GM18873 (cell line): ENCODE measurements around the gene ZNF747.
"Not testable (repeated sequence)": the region's sequence is repeated elsewhere in the genome, so short reads cannot be mapped to it uniquely, and the experiment has no call there.

Experiments
- ATAC-seq: cut with Tn5 transposase; IDR thresholded peaks from one replicate; pipeline ENCODE4 v1.9.1; 2021; ENCODE audit warnings: mild to moderate bottlenecking, moderate library complexity, moderate number of reproducible peaks; ENCODE audit not compliant: unreplicated experiment, low FRiP score

Gene ZNF747

DNA sequence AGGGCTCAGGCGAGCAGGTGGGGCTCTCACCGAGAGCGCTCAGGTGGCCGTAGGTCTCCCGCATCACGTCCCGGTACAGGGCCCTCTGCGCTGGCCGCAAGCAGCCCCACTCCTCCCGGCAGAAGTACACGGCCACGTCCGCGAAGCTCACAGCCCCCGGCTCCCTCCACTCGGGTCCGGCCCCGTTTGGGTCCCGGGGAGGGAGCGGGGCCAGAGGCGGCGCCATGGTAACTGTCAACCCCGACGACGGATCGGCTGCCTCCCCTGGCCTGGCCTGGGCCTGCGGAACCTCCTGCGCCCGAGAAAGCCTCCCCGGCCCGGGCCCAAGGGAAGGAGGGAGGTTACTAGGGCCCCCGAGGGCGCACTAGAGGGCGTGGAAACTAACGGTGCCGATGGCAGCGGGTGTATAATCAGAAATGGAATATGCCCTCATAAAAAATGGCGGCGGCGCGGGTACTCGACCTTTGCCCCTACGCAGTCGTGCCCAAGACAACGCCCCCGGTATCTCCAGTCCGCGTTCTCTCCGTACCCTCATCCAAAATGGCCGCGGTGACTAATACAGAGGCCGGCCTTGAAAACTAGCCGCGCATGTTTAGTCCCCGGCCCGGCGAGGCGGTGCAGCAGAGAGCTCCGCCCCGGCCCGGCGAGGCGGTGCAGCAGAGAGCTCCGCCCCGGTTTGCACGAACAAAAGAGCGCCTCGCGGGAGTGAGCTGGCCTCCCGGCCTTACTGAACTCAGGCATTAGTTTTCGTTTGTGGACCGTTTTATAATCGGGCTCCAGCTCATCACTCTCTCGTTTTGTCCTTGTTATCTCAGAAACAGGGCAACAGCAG, 23.5 kb upstream of the ZNF747 start, which contains the start of gene ZNF764:
Gene ZNF764 (minus strand): TSS at position 418 of the 832 bp plus-strand sequence. CDS start 192 bp downstream, at position 226.
- peak; percentile 70 for ATAC-seq

DNA sequence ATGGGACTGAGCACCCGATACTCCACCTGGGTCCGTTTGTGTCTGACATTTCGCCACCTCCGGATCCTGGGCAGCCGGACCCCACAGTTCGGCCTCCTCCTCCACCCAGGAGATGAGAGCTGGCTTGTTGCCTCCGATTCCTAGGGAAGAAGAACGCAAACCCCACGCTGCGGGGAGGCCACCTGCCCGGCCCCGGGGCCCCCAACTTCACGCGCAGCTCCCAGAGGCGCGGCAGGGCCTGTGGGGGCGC, 23.0 kb upstream of the ZNF747 start:
- peak; percentile 12 for ATAC-seq

DNA sequence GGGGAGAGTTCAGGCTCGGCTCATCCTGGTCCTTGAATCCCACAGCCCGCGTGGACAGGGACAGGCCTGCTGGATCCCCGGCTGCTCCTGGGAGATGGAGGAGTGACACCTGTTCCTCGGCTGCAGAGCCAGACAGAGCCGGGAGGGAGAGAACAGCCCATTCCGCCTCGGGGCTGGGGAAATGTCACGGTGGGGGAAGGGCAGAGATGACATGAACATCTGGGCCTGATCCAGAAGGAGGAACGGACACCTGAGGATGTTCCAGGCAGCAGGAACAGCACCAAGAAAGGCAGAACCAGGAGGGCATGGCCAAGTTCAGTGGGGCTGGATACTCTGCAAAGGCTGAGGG, 21.4 kb upstream of the ZNF747 start:
- no peak for ATAC-seq

DNA sequence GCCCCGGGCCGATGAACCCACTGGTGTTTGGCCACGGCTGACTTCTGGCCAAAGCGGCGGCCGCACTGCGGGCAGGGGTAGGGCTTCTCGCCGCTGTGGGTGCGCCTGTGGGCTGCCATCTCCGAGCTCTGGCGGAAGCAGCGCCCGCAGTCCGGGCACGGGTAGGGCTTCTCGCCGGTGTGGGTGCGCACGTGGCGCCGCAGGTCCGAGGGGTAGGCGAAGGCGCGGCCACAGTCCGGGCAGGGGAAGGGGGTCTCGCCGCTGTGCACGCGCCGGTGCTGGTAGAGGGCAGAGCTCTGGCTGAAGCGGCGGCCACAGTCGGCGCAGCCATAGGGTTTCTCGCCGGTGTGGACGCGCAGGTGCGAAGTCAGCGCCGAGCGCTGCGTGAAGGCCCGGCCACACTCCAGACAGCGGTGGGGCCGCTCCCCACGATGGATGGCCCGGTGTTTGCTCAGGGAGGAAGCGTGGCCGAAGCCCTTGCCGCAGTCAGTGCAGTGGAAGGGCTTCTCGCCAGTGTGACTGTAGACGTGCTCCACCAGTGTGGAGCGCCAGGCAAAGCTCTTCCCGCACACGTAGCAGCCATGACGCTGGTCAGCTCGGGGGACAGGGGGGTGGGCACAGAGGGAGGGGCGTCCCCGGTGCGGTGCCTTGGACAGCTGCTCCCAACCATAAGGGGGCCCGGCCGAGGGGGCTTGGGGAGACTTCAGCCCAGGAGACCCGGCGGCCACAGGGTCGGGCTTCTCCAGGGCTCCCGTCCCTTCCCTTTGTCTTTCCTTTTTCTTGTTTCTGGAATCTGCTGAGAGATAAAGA, 20.9 kb upstream of the ZNF747 start:
- ATAC-seq, result no peak

DNA sequence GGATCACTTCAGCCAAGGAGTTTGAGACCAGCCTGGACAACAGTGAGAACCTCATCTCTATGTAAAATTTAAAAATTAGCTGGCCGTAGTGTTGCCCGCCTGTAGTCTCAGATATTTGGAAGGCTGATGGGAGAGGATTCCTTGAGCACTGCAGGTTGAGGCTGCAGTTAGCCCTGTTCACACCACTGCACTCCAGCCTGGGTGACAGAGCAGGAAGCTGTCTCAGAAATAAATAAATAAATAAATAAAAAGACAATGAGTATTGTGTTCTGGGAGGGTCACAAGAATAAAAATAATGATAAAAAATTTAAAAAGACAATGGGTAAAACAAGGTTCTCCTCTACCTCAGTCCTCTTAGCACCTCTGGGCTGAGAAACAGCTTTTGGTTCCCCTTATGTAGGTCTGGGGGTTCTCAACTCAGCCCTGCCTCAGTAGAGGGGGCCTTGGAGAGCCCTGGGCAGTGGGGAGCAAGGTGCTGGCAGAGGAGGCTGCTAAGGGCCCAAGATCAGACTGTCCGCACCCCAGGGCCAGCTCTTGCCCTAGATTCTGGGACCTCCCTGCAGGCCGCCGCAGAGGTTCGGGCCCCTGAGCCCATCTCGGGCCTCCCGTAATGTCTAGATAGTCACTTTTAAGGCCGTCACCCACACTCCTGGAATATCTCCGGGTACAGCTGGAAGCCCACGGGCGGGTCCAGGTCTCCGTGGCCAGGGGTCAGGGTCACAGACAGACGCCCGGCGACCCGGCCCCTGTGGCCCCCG, 20.1 kb upstream of the ZNF747 start:
- ATAC-seq, result no peak

DNA sequence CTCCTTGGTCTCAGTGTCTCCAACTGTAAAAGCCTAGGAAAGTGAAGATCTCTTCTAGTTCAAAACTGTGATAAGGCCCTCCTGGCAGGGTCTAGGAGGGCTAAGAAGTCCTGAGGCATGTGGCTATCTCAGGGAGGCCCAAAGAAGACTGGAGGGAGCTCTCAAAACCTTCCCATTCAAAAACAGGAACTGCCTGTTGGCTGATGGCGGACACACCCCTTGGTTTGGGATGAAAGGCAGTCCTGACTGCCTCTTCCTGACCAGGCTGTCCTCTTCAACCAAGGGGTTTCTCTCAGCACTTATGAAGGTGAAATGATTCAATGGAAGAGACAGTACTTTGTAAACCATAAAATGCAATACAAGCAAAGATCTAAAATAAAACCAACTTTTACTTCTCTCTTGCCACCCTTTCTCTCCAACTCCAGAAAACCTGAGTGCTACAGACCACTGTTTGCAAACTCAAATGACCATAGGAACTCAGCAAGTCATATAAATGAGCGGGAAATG, 18.8 kb upstream of the ZNF747 start:
- ATAC-seq, result no peak

DNA sequence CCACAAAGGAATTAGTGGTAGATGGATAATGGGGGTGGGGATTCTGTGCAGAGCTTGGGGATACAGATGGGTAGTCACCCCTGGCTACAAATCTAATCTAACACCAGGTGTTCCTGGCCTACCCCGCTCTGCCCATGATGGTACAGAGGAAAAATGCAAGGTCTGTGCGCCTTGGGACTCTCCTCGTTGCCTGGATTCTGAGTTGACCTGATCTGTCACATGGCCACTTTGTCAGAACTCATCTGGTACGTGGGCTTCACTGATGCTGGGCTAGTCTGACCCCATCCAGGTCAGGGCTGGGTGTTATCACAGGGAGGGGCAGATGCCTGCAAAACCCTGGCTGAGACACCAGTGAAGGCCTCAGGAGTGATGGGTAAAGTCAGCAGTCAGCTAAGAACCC, 18.3 kb upstream of the ZNF747 start:
- ATAC-seq, result no peak

DNA sequence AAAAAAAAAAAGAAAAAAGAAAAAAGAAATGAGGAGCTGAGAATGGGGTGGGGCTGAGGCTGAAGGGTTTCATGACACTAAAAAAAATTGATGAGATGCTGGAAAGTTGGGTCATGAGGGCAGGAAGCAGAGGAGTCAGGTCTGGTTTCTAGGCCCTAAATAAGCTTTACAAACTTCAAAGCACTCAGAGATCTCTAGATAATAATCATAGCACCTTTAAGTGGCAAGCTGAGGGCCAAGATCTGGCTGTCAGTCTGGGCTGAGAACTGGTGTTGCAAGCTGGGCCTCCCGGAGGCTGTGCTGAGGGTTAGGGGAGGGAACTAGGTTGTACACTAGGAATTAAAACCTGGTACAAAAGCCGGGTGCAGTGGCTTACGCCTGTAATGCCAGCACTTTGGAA, 17.1 kb upstream of the ZNF747 start:
- no peak for ATAC-seq

DNA sequence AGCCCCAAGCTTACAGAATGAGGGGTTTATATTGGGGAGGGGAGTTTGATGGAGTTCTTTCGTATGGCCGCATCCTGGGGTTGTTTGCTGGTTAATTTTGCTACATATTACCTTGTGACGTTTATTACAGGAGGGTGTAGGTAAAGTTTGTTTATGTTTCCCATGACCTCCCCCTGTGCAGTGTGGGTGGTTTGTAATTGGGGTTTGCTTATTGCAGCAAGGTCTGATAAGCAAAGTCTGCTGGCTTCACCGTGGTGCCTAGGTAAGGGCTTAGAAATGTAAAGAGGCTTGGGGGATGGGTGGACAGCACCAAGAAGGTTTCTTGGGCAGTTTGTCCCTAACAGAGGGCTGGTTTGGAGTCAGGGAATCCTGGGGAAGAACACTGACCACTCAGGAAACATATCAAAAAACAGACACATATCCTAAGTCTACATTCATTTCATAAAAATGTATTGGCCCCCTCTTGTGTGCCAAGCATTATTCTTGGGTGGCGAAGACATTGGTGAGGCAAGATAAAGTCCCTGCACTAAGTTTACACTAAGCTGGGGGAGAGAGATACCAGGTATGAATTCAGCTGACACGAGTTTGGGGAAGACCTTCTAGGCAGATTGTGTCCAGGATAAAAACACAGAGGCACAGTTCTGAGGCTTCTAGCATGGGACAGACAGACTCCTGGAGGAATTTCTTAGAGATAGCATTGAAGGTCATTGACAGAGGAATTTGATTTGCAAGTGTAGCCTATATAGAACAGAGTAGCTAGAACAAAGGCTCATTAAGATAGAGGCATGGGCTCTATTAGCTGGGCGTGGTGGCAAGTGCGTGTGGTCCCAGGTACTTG, 14.0 kb upstream of the ZNF747 start:
- no peak for ATAC-seq

DNA sequence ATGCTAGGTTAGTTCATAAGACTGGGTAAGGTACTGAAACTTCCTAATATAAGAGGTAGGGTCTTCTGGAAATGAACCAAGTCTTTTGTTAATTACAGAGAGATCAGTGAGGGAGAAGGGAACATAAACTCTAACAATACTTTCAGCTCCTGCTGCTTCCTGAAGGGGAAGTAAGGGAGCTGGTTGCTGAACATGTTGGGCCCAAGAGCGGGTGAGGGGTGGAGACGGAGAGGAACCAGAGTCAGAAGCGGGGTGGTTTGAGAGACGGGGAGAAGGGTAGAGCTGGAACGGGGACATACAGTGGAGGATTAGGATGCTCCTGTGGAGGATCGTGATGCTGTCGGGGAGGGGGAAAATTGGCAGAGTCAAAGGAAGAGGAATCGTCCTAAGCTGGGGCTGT, 11.5 kb upstream of the ZNF747 start:
- no peak for ATAC-seq

DNA sequence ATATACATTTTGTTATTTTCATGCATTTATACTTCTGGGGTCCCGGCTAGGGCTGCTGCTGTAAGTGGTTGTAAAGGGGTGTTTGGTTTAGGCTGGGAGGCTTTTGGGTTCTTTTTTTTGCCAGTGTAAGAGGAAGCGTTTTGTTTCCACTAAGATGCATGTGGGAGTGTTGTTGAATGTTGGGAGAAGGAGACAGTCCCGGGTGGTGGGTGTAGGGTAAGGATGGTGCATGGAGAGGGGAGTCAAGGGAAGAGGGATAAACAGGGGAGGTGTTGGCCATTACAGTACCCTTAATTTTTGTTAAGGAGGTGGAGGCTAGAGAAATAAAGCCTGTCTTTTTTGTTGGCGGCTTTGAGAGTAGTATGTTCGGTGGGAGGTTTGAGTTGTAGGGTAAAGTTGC, 8.4 kb upstream of the ZNF747 start:
- ATAC-seq, result no peak

DNA sequence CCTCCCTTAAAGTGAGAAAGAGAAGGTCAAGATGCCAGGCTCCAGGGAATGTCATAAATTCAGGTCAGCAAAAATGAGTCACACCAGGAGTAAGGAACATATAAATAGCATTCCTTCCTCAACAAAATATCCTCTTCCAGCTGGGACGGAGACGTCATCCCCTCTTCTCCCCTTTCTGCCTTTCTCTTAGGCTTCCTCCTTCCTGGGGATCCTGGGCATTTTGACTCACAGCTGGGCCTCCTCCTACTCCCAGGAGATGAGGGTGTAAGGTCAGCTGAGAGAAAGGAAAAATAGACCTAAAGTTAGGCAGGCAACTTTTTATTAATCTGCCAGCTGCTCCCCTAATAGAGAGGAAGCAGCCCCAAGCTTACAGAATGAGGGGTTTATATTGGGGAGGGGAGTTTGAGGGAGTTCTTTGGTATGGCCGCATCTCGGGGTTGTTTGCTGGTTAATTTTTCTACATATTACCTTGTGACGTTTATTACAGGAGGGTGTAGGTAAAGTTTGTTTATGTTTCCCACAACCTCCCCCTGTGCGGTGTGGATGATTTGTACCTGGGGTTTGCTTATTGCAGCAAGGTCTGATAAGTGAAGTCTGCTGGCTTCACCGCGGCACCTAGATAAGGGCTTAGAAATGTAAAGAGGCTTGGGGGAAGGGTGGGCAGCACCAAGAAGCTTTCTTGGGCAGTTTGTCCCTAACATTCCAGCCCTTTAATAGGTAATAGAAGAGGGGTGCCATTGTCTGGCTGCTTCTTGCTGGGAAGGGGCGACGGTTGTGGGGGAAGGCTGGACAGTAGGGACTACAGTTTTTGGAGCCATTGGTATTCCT, 7.1 kb upstream of the ZNF747 start:
- no peak for ATAC-seq

DNA sequence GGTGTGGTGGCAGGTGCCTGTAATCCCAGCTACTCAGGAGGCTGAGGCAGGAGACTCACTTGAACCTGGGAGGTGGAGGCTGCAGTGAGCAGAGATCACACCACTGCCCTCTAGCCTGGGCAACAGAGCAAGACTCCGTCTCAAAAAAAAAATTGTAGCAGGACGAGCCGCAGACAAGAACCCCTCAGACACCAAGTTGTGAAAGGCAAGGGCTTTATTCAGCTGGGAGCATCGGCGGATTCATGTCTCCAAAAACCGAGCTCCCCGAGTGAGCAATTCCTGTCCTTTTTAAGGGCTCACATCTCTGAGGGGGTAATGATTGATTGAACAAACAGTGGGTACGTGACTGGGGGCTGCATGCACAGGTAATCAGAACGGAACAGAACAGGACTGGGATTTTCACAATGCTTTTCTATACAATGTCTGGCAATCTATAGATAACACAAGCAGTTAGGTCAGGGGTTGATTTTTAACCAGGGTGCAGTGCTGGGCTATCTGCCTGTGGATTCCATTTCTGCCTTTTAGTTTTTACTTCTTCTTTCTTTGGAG, 6.3 kb upstream of the ZNF747 start:
- ATAC-seq, result not testable (repeated sequence)

DNA sequence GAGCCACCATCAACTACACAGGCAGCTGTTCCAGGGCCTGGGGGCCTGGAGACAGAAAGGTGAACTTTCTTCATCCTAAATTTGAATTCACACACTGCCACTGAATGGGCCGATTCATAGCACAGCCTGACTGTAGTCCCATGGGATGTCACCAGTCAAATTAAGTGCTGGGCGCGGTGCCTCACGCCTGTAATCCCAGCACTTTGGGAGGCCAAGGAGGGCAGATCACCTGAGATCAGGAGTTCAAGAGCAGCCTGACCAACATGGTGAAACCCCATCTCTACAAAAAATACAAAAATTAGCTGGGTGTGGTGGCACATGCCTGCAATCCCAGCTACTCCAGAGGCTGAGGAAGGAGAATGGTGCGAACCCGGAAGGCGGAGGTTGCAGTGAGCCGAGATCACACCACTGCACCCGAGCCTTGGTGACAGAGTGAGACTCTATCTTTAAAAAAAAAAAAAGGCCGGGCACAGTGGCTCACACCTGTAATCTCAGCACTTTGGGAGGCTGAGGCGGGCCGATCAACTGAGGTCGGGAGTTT, 5.4 kb upstream of the ZNF747 start:
- ATAC-seq, result not testable (repeated sequence)

DNA sequence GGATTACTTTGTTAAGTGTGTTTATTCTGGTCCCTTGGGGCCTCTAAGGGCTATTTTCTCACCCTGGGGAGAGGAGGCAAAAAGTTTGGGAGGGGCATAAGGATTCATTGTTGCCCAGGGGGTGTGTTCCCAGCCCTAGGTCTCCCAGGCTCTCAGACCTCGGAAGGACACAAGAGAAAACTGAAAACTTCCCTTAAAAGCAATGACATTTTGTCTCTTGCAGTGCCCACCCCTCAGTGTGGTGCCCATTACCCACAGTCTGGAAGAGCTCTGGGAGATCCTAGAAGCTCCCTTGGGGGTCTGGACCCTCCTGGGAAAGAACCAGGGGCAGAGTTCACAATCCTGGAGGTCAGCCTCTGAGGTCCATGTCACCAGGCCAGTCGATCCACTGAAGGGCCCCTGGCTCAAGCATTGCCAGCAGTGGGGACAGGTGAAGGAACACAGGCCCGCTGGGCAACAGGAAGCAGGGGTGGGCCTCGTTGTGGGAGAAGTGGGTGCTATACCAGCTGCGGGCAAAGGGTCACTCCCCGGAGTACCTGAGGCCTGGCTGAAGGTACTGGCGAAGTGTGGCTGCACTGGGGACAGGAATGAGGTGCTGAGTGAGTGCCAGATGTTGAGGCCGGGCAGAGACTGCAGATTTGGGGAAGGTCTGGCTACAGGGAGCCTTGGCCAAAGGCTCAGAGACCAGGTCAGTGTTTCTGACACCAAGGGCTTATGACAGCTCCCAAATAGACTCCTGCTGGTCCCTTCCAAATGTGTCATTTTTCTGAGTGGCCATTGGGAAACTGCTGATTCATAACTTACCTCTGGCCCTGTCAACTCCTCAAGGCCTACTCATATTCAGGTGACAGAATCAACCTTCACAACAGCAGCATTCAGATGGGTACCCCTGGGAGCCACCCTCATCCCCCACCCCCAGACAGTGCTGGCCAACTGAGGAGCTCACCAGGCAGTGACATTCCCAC, 4.6 kb upstream of the ZNF747 start:
- ATAC-seq, result no peak

DNA sequence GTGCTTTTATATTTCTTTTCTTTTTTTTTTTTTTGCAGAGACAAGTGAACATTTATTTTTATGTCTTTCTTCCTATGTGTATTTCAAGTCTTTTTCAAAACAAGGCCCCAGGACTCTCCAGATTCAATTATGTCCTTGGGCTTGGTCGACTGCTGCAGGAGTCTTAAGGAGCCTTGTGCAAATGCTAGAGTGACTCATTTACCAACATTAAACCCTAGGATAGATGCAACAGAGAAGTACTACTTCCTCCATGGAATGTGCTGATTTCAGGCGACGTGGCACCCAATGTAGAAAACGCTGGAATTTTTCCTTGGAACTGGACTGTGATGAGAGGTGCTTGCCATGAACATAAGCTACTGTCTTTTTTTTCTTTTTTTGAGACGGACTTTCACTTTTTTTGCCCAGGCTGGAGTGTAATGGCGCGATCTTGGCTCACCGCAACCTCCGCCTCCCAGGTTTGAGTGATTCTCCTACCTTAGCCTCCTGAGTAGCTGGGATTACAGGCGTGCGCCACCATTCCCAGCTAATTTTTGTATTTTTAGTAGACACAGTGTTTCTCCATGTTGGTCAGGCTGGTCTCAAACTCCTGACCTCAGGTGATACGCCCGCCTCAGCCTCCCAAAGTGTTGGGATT, 1.9 kb upstream of the ZNF747 start:
- ATAC-seq, result not testable (repeated sequence)

DNA sequence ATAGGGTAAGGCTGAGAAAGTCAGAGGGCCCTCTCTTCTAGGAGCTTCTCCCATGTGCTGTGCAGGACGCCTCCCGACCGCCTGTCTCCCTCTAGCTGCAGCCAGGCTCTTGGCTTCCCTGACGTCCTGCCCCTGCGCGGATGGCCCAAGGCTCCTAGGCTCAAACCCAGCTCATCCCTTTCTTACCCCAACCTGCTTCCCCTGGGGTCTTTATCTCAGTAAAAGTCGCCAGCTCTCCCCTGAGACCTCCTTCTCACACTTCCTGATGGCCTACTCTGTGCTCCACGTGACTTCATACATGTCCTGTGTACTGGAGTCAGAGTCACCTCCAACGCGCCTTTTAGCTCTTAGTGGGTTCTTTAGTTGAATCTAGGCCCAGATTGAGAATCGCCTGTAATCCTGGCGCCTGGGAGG, 1.1 kb upstream of the ZNF747 start:
- no peak for ATAC-seq
